22Rv1 (cell line): ENCODE results near the gene HOXA10.

Source experiments
- CTCF ChIP-seq: fragments of 450-650 bp; IDR thresholded peaks from 2 replicates; pipeline ENCODE4 v1.5.1; 2017; ENCODE audit warnings: mild to moderate bottlenecking
- ZFX ChIP-seq: fragments of 450-650 bp; IDR thresholded peaks from 2 replicates; pipeline ENCODE4 v1.6.1; 2017; ENCODE audit warnings: antibody characterized with exemption, borderline replicate concordance

- TF ChIP-seq CTCF = no peak
- TF ChIP-seq ZFX = no peak
Observed at GRCh38 chr7:27171325-27171636, 2.8 kb downstream of the HOXA10 start.
